Embryonic facial prominence (tissue), 1 donor: Measurements from ENCODE around the gene ITGB7.

ENCODE experiments used
- DNase-seq: peaks from one replicate; pipeline ENCODE4 v3.0.0-alpha.2; 2016; ENCODE audit errors: extremely low spot score

ITGB7 gene

GRCh38 chr12:53145383-53146260 lies 61.4 kb downstream of the ITGB7 start:
- no peak for DNase-seq

GRCh38 chr12:53143355-53143754 lies 63.7 kb downstream of the ITGB7 start:
- DNase-seq: no peak
